Measurements from ENCODE around the gene EMC1.

EMC1 gene

DNA sequence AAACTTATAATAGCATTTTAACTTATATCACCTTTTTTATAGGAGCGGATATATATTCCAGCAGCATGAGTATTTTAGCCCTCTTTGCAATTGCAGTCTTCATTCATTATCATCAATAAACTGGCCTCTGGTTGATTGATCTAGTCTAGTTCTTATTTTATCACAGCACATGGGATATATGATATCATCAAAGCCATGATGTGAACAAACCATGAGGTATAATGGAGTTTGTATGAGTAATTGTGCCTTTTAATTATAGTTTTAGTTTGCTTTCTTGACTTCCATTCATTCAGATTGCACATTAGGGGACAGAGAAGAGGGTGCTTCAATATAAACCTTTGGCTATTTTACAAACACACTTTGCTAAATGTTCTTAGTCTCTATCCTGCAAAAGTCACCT, 37.7 kb downstream of the EMC1 start:
- DNase-seq, result no peak

DNA sequence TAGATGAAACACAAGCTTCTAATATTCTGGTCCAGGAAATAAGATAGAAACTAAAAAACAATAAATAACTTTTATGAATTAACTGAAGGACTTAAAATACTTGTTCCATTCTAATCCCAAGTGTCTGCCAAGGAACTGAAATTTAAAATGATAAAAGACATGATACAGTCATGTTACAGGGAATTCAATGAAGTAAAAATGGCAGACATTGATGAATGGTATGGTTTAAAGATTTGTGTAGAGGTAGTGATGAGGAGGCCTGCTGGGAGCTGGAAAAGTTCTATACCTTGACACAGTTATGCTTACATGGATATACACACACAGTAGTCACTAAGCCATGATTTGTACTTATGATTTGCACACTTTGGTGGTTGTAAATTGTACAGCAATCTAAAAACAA, 39.2 kb downstream of the EMC1 start:
- no peak for DNase-seq

DNA sequence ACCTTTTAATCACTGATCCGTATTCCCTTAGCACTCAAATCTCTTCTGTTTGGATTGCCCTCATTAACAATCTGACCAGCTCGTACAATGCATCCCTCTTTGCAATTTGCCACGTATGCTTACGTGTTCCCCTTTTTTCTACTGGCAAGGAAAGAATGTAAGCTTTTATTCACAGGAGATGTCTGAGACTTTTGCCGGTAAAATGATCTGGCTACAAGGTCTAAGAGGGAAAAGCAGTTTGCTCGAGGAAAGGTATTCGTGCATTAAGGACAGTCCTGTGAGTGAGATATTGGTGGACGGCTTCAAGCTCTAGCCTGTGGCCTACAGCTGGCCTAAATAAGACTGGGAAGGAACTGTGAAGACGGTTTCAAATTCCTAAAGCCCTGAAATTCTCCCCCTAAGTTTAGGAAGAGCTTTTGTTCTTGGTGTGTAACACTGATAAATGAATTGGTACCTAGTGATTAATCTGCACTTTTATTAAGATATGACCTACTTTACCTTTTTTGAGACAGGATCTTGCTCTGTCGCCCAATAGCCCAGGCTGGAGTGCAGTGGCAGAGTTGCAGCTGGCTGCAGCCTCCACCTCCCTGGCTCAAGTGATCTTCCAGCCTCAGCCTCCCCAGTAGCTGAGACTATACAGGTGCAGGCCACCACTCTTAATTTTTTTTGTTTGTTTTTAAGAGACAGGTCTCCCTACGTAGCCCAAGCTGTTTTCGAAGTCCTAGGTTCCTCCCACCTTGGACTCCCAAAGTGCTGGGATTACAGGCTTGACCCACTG, 40.4 kb downstream of the EMC1 start:
- DNase-seq, result no peak

DNA sequence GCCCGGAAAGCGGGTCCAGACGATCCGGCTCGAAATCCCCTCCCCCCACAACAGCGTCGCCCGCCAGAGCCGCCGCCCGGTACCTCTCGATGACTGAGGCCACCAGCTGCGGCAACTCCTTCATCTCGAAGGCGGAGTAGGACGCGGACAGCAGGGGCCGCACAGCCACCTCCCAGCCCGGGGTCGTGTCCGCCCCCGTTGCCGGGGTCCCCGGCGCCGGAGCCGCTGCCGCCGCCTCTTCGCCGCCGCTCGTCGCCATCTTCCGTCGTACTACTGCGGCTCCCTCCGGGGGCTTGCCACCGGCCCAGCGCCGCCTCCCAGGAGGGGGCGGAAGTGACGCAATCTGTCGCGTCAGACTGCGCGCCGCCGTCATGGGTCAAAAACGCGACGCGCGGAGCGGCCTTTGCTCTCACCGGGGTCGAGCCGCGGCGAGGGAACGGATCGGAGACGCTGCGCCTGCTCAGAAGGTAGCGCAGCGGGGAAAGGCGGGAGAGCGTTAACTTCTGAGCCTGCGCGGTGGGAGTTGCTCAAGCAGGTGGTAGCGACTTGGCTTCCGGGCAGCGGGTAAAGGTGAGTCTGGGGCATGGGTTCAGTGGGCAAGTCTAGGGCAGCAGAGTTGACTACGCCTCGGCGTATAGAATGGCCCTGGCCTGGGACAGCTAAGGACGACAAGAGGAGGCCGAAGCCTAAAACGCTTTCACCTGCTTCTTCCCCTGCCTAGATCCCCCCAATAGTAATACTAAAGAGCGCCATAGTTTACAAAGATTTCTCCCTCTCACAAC, 41.1 kb downstream of the EMC1 start, which contains the start of gene UBR4:
Gene UBR4, minus strand, starts transcription at position 277 of the 782 bp plus-strand sequence. Its CDS starts 18 bp downstream, at position 259.
- peak; percentile 97 for DNase-seq

DNA sequence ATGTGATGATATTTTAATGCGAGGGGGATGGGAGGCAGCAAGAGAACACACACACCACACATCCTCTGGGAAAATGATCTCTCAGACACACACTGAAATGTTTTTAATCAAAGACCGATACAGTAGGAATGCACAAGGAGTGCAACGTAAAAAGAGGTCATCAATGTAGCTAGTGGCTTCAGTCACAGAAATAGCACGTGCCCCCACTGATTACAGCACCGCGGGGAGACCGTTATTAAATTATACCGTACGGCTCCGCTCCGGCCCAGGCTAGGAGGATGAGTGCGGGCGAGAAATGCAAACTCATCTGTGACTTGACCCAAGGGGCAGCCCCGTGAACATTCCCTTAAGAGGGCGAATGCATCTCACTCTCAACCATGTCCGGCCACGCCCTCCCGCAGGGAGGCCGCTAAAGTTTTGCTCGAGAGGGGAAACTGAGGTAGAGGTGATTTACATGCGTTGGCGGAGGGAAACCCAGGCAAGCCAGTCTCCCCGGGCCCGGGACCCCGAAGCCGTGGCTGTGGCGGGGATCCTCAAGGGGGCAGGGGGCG, 41.8 kb downstream of the EMC1 start:
- DNase-seq, result no peak

DNA sequence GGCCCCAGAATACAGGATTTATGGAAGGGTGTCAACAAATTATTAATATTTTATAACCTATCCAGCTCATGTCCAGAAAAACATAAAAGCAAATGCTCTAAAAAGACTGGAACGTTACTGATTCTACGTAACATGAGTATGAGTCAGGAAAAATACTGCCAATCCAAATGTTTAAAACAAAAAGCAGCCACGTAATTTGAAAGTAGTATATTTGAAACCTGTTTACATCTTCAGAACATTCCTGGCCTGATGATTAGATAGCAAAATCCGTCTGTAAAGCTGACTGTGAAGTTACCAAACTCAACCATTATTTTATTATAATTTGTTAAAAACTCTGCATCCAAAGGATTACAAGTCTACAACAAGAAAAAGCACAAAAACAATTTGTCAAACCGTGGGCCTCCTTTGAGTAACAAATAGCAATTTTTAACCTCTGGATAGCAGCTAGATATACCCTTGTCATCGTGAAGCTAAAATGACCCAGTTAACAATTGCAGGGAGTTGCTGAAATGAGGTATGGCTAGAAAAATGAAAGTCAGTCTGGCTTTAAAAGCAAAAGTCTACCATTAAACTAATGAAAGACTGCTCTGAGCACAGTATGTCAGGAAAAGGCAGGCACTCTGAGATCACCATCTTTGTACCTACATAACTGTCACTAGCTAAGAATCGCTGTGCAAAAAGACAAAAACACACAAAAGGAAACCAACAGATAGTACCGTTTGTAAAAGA, 42.5 kb downstream of the EMC1 start:
- DNase-seq, result no peak

DNA sequence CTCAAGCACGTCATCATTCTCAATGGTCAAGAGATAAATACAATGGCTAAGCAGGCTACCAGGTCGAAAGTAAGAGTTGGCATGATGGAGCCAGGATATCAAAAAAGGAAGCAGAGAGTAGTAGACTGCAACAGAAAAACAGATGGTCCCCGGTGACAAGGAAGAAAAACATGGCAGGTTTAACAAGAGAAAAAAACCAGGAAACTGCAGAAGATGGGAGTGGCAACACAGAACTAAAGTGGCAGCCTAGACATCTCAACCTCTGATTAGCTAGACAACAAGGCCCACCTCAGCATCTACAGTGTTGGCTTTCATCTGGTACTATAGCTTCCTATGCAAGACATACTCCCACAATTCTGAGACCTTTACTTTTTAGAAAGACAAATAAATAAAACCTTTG, 44.4 kb downstream of the EMC1 start:
- DNase-seq, result no peak

DNA sequence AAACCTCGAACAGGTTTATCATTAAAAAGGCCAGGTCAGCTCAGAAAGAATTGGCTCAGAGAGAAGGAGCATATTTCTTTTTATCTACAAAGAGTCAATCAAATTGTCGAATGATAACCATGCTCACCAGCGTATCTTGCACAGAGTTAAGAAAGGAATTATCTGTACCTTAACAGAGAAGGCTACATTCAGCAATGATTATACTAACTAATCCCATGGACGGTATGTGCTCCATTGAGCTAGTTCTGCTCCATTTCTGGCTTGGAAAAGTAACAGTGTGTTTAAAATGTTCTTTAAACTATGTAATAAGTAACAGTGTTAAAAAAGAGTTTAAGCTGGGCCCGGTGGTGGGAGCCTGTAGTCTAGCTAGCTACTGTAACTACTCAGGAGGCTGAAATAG, 45.5 kb downstream of the EMC1 start:
- DNase-seq, result no peak

DNA sequence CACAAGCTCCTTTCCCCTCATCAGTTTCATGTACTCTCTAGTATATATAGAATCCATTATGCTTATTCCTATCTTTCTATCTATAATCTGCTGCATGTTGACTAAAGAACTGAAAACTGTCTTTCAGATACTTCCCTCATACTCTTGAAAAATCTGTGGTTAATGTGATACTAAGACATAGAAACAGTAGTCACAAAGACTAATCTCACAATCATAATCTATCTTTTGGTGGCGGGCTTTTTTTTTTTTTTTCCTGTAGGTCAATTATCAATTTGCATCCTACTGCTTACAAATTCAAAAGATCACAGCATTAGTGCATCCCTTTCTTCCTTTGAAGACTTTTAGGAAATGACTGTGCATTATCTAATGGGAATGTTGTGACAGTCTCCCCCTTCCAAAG, 45.9 kb downstream of the EMC1 start:
- DNase-seq, result no peak

DNA sequence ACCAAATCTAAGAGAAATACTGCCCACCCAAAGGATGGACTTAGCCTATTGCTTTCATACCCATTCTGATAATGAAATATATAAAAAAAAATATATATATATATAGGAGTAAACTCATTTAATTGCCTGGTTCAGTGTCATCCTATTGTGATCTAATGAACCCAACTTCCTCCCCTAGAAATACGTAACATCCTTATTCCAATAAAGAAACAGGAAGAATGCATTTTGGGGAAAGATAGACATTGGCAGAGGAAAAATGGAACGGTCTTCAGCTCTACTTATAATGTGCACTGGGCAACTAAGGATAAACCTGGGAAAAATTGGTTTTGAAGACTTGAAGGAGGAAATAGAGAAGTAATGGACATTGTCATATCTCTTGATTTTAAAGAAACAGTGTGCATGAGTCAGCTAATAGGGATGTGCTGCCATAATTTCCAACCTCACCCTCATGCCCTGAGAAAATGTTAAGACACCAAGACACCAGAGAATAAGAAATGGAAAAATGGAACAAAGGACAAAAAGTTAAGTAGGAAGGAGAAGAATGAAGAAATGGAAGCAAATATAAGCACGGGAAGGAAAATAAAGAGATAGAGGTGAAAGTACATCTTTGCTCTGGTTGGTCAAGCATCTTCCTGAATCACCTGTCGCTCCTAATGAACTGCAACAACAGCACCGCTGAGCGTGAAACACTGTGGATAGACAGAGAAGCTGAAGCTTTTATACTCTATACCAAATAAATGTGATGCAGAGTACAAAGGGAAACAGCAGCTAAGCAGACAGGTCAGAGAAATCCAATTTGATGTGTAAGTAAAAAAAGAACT, 46.7 kb downstream of the EMC1 start:
- DNase-seq, result no peak

DNA sequence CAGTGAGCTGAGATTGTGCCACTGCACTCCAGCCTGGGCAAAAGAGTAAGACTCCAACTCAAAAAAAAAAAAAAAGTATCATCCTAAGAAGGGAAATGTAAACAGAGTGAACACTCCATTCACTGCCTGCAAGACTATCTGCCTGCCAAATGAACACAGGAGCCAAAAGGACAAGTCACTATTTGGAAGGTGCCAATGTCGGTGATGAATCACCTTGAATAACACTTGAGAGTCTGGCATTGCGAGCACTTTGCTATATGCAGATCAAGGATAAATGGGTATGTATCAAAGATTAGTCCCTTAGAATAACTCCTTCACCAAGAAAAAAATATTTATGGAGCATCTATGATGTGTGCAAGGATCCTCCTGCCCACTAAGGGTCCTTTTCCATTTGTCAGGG, 47.9 kb downstream of the EMC1 start:
- DNase-seq, result no peak

DNA sequence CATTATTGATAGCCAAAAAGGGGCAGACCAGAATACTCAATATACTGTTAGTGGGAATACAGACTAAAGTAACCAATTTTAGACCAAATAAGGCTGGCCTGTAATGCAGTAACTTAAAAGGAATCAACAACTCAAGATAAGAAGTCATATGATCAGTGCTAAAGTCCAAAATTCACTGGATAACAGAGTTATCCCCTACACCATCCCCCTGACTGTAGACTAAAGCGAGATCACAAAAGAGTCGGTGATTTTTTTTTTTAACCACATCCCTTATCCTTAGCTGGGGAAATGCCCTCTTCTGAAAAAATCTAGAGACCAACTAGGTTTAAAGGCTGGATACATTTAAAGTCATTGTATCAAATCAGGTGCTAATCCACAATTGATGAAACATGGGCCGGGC, 48.9 kb downstream of the EMC1 start:
- DNase-seq, result no peak

DNA sequence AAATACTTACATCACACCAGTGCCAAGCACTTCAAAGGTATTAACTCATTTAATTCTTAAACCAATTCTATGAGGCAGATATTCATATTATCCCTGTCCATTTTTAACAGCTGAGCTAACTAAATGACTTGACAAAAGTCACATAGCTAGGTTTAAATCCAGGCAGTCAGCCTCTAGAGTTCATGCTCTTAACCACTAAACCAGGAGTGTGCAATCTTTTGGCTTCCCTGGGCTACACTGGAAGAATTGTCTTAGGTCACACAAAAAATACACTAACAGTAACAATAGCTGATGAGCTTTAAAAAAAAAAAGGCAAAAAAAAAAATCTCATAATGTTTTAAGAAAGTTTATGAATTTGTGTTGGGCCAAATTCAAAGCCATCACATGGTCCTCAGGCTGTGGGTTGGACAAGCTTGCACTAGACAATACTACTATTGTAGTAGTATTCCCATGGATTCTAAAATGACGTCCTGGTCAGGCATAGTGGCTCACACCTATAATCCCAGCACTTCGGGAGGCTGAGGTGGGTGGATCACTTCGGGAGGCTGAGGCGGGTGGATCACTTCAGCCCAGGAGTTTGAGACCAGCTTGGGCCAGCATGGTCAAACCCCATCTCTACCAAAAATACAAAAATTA, 51.2 kb downstream of the EMC1 start:
- no peak for DNase-seq

DNA sequence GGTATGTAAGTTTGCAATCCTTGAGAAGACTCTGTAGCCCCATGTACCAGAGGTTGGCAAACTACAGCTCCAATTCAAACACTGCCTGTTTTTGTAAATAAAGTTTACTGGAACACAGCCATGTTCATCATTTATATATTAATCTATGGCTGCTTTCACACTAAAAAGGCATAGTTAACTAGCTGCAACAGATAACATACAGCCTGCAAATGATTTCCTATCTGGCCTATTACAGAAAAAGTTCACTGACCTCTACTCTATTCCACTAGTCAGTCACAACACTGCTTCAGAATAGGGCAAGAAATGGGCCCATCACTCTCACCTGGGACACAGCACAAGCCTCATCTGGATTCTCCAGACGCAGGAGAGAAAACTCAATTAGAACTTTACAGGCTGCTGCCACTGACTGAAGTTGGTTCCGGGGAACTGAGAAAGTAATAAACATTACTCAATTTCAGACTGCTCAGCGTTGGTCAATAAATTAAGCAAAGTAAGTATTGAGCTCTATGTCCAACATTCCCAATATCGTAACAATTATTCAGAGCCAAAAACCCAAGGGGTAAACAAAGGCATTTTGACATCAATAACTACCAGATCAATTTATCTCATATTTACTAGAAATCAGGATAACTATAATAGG, 51.9 kb downstream of the EMC1 start:
- DNase-seq, result no peak

DNA sequence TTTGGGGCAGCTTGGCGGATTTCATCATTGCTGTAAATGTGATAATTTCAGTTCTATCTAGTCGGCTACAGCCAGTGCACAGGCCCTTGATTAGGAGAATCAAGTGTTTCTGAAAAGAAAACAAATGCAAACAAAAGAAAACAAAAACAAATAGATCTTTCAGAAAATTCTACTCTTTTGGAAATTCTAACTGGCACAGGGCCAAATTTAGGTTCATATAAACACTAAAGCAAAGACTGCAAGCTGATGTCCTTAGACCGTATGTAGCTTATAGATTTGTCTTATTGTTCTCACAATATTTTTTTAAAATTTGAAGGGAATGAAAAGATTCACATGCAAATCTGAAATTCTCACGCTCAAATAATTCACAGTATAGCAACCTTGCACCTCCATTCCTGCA, 52.5 kb downstream of the EMC1 start:
- DNase-seq, result no peak

DNA sequence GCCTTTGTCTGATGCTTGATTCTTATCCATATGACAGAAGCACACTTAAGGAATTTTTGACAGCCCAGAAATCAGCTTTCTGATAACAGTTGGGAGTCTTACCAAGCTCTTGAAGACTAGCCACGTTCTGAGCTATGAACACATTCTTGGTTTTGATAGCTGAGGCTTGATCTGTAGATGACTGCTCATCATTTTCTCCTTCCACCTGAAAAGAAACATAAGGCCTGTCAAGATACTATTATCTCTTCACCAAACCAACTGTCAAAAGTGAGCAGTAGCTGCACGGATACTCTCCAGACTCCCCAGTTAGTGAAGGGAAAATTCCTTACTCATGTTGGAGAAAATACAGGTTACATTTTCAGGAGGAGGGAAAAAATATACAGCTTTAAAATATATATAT, 53.5 kb downstream of the EMC1 start:
- no peak for DNase-seq

DNA sequence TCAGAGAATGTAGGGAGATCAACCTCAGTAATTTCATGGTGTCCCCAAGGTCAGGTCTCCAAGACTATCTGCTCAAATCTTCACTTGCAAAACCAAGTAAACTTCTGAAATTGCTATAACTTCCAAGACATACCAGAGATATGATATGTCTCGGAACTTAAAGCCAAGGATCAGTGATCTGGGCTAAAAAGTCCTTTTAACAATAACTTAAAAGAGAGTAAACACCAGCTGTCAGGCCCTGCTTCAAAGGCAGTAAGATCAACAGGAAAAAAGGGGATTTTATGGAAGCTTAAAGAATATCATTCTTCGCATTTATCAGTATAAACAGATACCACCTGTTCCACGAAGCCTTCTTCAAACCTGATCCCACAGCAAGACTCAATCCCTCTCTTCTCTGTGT, 55.0 kb downstream of the EMC1 start:
- no peak for DNase-seq

DNA sequence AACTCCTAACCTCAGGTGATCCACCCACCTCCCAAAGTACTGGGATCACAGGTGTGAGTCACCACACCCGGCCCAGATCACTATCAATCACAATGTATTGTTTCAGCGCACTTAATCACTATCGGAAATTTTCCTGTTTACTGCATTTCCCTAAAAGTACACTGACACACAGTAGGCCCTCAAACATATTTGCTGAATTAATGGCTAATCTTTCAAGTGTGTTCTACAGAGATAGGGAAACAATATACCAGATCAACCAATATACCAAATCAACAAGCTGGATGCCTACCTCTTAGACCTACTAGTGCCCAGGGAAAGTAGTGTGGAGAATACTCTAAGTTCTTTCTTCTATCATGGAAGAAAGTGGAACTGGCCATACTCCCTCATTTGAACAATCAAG, 58.3 kb downstream of the EMC1 start:
- DNase-seq, result no peak

DNA sequence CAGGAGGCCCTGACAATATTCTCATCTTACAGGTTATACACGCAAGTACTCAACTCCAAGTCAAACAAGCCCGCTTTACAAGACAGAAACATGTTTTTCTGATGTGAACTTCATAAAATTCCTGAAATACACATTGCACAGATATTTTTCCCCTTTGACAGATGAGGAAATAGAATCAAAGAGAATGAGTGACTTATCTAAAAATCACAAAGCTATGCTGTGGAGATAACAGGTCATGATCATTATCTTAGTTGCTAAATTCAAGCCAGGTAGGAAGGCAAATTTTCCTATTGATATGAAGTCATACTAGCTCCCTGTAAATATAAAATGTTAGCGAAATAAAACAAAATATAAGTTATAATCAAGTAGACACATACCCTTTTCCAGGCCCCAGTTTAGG, 59.5 kb downstream of the EMC1 start:
- no peak for DNase-seq

DNA sequence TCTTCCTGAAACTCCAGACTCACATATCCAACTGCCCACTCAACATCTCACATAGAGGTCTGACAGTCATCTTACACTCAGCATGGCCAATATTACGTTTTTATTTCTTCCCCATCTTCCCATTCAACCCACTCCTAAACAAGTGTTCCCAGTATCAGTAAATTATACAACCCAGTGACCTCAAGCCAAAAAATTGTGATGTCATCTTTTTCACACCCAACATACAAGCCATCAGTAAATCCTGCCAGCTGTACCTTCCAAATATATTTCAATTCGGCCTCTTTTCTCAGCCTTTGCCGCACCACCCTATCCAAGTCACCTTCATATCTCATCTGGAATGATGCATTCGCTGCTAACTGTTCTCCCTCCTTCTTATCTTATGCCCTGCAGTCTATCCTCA, 60.9 kb downstream of the EMC1 start:
- no peak for DNase-seq

DNA sequence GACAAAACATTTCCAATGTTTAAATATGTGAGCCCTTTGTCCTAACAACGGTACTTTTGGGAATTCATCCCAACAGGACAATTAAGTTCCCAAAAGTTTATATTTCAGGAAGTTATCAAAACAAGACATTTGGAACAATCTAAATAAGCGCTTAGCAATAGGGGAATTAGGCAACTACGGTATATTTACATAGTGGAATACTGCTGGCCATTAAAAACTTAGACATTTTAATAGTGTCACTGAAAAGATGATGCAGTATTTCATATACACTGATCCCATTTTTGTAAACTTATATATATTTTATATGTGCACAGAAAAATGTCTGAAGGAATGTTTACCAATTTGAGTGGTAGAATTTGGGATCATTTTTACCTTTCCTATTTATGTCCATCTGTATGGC, 62.1 kb downstream of the EMC1 start:
- no peak for DNase-seq

DNA sequence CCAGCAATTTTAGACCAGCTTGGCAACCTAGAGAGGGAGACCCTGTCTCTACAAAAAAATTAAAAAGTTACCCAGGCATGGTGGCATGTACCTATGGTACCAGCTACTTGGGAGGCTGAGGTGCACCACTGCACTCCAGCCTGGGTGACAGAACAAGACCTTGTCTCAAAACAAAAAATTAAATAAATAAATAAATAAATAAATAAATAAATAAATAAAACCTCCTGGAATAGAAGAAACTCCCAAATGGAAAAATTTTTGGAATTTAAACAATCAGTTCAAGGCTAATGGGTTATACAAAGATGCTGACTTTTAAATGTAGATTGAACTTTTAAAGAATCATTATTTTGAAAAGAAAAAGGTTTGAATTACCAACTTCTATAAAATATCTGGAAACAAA, 63.5 kb downstream of the EMC1 start:
- DNase-seq, result no peak
